Hypothalamus (tissue), 51 donors: Measurements from ENCODE around the gene RTL10.

Experiments used
- DNase-seq, 51 donors: peaks; one replicate each; lab custom pipeline; 2025; lab: John Stamatoyannopoulos, UW

RTL10 gene

DNA sequence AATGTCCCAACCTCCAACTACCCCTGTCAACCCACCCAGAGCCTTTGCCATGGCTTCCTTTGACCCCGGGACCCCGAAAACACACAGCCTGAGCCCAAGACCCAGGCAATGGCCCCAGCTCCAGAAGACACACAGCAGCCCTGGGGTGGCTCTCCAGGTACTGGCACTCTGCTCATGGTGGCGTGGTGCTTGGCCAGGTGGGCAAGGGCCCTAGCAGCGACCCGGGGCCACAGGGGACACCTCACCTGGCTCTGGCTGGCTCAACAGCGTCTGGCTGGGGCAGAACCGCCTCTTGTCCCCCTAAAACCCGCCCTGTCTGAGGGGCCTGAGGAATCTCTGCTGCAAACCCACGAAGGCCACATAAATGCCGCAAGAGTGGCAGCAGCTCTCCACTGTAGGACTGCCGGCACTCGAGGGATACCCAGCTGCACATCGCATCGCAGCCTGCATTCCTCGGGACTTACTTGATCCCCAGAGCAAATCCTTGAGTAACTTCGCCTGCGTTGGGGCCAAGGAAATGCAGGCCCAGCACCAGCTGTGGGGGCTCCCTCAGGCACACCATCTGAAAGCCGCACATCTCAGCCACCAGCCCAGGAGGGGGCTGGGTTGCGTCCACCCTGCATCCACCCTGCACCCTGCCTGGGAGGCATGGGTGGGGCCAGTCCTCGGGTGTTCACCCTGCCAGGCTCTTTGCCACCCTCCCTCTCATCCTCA is 23.1 kb upstream of the RTL10 start:
- DNase-seq, result no peak

DNA sequence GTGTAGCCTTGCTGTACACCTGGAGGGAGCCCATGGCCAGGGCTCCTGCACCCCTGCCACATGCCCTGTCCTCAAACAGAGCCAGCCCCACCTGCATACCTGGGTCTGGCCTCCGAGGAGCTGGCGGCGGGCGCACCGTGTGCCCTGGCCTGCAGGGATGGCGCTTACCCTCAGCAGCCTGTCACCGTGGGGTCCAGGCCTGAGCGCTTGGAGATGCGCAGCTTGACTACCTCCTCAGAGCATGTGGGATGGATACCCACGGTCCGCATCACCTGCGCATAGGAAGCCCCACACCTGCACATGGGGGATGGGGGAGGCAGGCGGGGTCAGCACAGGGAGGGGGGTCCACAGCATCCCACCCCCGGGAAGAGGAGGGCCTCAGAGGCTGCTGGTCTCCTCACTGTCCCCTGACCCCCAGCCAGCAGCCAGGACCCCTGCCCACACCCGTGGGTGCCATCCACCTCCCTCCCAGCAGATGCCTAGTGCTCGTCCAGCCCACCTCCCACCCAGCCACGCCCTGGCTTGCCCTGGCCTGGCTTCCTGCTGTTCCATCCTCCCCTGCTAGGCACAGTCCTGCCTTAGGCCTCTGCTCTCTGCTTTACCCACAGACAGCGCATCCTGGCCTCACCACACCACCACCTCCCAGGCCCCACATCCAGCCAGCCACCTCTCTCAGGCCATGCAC is 22.4 kb upstream of the RTL10 start:
- DNase-seq, result no peak

DNA sequence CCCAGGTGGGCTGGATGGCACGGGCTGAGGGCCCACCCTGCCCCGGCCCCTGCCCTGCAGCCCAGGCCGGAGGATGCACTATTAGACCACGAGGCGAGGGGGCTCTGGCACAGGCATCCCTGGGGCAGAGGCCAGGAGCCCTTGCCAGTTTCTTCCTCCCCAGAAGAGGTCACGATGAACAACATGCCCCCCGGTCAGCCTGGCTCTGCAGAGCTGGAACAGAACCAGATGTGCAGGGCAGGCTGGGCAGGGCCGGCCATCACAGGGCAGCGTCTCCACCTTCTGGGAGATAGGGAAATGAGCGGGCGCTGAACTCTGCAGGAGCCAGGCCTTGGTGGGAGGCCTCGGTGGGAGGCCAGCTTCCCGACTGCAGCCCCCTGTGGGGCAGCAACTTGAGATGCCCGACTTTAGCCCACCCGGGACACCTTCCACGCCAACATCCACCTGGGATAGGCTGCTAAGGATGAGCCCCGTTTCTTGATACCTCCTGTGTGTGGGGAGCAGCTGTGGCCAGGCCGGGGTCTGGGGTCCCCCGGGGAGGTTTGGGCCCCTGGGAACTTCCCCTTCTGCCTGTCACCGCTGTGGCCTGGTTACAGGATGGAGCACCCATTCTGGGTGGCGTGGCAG is 21.8 kb upstream of the RTL10 start:
- no peak for DNase-seq

DNA sequence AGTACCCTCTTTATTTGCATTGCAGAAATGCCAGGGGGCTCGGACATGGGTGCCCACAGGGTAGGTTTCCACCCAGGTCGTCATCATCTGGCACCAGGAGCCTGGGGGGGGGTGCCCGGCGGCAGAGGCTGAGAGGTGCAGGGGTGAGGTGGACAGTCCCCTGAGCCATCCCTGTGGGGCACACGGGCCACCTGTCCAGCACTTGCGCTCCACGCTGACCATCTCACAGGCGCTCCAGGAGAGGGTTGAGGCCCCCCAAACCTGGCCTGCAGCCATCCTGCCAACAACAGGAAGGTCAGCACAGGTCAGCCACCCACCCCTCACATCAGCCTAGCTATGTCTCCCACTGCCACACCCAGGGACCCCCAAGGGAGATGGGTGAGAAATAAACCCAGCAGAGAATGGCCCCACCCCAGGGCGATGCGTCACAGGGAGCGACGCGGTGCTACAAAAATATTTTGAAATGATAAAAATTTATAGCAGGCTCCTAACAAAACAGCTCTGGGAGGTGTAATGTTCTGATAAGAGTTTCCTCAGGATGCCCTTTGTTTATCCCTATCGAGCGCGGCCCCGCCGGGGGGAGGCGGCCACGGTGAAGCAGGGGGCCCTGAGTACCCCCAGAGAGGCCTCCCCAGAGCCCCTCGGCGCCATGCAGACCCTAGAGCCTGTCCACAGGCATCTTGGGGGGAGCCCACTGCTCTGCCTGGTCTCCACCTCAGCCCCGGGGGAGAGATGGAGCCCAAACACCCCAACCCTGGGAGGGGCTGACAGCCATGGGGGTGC is 21.0 kb upstream of the RTL10 start:
- DNase-seq, result no peak

DNA sequence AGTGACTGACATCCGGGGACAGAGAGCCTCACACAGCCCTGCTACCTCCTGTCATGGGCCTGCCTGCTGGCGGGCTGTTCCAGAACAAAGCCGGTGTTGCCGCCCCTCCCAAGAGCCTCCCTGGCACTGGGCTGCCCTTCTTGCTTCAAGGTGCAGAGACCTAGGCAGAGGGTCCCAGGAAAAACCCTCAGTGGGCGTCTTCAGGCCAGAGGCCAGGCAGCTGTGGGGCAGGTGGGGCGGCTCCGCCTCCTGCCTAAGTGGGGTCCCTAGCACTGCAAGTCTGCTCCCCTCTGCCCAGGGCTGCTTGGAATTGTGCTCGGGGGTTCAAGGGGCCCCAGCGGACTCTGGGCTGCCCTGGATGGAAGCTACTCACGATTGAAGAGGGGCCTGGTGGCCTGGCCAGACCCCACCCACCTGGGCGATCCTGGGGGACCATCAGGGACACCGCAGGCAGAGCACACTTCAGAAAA is 20.4 kb upstream of the RTL10 start:
- DNase-seq, result no peak

DNA sequence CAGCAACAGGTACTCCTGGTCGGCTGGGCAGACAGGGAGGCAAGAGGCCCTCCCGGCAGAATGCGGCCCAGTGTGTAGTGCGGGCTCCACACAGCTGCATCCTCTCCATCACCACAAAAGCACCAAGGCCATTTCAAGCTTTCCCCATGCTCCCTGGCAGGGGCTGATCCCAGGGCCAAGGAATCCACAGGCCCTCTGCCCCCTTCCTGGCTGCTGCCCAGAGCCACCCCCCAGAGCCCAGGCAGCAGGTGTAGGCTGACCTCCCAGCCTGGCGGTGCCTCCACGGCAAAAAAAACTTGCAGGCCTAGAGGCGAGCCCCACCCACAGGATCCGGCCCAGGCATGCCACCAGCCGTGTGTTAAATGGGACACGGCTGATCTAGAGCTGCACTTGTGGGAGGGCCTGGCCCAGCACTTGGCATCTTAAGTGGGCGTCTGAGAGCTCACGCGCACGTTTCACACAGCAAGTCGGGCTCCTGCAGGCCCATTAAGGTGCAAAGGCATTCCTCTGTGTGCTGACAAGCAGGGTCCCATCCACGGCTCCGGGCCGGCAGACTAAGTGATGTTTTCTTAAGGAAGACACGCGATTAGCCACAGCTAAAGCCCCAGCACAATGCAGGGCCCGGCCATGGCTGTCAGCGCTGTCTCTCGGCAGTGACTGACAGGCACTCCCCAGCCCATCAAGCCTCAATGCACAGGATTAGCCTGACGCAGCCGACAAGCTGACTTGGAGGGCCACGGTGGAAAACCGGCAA is 19.8 kb upstream of the RTL10 start:
- no peak for DNase-seq

DNA sequence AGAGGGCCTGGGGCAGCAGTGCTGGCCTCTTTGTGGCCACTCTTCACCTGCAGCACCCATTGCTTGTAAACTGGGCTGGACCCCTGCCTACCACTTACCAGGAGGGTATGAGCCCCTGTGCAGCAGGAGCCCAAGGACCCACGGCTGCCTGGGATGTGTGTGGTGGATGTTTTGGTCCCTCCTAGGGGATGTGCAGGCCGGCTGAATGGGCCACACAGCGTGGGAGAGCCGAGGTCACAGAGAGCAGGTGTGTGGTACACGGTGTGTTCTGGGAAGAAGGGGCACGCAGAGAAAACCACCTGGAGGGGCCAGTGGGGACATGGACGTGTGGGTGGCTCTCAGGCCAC is 19.3 kb upstream of the RTL10 start:
- no peak for DNase-seq

DNA sequence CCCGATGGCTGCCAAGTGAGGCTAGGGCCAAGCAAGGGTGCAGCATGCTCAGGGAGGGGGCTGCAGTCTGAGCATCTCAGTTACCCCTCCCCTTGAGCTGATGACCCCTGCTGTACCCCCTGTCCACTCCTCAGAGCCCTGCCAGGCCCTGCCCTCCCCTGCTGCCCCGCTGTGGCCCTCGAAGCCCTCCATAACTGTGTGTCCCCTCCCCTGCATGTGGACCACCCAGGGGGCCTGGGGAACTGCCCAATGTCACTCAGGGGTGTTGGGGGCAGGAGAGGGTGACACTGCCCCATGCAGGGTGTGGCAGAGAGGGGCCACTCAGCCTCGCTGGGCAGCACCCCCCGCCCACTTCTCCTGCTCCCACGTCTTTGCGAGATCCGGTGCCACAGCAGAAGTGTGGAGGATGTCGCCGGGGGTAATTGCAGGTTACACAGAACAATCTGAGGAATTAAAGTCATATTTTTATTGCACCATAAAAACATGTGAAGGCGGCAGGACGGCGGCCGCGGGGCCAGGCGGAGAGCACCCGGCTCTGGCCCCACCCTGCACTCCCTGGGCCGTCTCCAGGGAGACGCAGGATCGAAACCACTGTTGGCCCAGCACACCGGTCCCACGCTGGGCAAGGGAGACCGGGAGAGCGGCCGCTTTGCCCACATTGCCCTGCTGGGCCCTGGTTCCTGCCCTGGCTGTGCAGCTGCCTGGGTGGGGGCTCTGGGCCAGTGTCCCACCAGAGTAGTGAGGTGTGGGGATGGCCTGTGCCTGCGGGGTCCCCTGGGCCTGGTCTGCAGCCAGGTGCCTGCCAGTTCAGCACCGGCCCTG is 18.7 kb upstream of the RTL10 start:
- DNase-seq, result no peak

DNA sequence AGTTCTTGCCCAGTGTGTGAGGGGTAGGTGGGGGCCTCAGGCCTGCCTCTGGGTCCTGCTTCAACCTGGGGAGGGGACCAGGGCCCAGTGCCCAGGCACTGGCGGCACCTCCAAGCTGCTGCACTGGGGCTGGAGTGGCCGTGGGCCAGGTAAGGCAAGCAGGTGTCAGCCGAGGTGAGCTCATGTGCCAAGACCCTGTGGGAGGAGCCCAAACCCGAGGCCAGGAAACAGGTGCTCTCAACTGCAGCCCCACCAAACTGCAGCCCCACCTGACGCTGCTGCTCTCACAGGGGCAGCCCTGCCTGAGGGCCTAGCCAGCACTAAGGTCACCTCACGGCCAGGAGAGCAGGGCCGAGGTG is 18.1 kb upstream of the RTL10 start:
- no peak for DNase-seq

DNA sequence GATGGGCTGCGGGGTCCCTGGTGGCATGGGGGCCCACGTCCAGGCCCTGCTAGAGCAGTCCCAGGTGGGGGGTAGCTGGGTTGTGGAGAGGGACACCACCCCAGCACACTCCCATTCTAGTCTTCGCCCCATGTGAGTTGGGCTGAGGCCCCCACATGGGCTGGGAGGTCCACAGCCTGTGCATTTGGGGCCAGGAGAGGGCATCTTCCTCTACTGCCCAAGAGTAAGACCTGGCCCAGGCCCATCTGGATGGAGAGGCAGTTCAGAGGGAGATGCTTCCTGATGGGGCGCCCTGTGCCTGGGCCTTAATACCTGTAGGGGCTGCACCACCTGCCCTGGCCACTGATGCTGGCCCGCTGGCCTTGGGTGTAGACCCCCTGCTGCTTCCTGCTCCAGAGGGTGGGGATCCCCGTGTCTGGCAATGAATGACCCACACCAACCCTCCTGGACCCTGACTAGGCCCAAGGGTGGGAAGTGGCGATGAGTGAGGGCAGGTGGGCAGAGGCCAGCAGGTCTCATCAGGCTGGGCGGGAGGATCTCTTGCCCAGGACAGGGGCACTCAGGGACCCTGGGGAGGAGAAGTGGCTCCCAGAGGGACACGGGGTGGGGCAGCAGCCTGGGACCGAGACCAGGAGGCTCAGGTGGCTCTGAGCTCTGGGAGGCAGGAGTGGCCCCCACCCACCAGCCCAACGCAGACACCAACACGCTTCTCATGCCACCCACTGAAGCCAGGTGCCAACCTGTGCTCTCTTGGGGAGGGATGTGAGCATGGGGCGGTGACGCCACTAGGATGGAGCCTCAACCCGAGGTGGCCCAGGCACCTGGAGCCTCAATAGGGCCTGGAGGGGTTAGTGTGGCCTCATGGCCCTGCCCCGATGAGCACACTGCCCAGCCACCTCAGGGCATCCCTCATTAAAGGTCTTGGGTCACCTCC is 17.4 kb upstream of the RTL10 start:
- DNase-seq, result no peak

DNA sequence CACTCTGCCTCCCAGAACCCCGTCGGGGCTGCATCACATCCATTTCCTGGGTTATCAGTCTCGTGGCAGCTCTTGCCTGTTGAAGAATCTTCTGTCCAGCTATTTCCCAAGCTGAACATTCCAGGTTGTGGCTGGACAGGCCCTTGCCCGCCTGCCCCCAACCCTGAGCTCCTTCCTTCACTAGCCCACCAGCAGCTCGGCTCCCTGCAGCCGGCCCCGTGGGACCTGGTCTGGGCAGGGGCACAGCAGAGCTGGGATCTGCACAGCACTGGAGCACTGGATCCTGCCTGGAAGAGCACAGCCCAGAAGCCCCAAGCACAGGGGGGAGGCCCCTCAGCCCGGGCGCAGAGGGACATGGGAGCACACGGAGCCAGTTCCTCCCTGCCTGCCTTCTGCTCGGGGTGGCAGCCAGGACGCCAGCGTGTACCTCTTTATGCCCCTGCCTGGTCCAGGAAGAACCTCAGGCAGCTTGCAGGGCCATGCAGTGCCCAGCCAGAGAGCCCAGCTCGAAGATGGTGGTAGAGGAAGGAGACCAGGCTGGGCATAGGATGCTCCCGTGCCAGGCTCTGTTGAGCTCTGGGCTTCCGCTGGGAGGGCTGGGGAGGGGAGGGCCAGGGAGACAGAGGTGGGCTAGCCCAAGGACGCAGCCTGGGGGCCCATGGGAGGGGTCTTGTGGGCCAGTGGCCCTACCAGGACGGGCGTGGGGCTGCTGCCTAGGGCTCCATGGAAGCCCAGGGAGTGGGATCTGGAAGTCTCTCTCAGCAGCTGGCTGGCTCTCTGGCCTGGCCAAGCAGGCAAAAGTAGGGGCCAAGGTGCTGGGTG is 16.6 kb upstream of the RTL10 start:
- DNase-seq, result no peak

DNA sequence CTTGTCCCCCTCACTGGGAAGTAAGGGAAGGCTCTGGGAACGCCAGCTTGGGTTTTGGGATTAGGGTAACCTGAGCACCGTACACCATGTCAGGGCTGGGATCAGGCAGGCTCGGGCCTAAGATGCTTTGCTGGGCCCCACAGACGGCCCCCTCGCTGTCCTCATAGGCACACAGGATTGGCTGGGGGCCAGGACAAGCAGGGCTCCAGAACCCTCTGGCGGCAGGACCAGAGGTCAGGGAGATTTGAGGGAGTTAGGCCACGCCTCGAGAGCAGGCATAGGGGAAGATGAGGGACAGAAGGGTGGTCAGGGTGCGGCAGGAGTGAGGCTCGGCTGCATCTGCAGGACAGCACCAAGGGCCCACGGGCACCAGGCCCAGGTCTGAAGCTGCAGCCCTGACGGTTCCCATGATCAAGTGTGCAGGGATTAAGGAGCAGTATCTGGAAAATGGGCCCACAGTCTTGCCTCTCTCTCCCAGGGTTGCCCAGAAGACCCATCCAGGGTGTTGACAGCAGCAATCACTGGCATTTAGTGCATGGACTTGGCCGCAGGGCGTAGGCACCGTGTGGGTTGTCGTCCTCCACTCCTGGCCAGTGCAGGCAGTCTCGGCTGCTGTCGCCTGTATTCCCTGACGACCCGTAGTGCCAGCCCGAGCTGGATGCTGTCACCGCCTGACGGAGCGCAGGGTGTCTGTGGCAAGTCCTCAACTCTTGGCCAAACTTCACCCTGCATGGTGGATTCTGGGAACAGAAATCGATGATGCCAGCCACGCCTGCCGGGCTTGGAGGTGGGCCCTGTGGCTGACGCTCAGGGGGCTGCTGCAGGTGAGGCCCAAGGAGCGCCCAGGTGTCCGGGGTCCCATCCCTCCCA is 15.7 kb upstream of the RTL10 start:
- no peak for DNase-seq

DNA sequence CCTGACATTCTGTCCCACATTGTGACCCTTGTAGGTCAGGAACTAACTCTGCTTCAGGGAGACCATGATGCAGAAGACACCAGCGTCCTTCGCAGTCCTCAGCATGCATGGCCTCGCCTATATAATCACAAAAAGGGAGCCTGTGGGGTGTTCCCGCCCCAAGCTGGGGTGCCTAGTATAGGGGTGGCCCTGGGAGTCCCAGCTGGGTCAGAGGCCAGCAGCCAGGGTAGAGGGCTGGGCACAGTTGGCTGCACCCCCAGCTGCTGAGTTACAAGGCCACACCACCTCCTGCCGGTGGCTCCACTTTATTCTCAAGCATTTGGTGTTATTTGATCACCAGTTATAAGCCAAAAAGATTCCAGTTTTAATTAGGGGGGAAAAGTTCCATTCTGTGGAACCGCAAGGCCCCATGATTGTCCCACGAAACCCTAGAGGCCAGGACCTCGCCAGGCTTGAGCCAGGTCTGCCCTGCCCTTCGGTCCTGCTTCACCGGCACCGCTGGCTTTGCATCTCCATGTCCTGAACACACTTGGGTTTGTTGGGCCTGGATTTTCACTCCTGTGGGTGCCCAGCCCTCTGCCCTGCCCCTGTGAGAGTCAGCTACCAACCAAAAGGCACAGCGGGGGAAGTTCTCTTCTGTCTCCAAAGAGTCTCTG is 15.0 kb upstream of the RTL10 start:
- DNase-seq, result no peak

DNA sequence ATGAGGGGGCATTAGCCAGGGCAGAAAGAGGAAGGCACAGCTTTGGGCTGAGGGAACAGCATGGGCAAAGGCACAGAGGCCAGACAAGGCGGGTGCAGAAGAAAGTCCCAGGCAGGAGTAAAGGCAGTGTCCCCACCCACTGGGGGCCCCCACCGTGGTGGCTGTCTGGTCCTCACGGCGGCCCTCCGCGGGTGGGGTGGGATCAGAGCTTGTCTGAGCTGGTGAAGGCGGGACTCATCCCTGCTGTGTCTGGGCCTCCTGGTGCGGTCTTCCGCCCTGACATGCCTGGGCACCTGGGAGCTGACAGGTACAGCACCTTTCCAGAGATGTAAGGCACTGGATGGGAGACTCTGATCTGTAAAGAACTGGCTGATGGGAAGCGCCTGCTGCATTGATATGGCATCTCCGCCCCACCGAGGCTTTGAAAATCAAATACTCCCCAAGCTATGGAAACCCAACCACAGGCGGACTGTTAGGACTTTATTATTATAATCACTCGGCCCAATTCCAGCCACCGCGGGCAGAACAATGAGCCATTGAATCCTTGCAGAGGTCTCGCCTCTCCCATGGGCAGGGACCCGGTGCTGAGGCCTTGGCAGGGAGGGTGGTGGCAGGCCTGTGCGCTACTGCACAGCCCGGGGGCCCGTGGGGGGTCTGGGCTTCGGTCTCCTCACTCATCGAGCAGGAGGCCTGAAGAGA is 14.2 kb upstream of the RTL10 start:
- peak in 22 of 51 donors; percentile 11 to 66 (median 42) for DNase-seq

DNA sequence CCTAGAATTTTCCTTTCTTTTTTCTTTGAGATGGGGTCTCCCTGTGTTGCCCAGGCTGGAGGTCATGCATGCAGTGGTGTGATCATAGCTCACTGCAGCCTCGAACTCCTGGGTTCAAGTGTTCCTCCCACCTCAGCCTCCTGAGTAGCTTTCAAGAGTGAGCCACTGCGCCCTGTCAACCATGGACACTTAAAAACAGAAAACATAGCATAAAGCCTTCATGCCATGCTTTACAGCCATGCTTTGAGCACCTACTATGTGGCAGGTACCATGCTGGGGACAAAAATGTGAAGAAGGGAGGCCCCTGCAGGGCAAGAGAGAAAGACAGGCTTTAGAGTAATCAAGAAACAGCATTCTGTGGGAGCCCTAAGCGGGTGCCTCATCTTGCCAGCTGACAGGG is 13.7 kb upstream of the RTL10 start:
- no peak for DNase-seq

DNA sequence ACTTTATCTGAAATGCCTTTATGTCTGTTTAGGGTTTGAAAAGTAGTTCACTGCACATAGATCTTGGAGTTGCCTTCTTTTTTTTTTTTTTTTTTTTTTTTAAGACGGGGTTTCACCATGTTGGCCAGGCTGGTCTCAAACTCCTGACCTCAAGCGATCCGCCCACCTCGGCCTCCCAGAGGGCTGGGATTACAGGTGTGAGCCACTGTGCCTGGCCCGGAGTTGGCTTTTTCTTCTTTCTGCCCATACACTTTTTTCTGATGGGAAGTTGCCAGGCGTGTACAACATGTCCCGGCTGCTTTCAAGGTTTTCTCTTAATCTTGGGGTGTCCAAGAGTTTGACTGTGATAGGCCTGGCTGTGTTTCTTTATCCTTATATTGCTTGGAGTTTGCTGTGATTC is 12.9 kb upstream of the RTL10 start:
- no peak for DNase-seq
